ENCODE results near the gene EFCC1.
"Not testable (repeated sequence)": the region's sequence is repeated elsewhere in the genome, so short reads cannot be mapped to it uniquely, and the experiment has no call there.

The EFCC1 gene

DNA sequence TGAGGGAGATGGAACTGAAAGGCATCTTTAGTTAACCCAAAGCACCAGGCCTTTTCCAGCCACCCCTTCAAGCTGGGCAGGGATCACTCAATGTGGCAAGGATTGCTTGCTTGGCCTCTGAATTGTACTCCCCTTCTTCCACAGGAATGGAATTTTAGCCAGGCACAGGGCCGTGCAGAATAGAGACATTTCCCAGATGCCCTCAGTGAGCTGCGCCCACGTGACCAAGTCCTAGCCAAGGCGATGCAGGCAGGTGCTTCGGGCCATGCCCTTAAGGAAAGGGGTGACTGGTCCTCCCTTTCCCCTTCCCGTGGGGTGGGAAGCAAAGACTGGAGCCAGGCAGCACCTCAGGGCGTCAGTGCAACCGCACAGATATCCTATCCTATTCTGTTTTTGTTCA lies 77.4 kb downstream of the EFCC1 start:
- no peak for DNase-seq (ENCODE audit: low spot score)

DNA sequence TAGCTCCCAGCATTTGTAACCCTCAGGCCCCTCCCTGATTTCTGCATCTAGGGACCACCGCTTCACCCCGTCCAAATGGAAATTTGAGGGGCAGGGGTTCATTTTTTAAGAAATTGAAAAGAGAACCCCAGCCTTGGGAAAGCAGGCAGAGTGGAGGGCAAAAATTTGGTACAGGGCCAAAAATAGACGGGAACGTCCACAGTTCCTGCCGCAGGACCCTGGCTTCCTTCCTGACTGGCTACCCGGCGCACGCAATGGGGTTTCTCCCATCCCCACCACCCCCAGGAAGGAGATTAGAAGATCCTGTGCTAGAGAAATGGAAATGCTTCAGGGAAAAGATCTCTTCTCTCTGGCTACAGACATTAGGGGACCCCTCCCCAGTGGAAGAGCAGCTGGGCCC lies 80.4 kb downstream of the EFCC1 start:
- DNase-seq (ENCODE audit: low spot score), result no peak

DNA sequence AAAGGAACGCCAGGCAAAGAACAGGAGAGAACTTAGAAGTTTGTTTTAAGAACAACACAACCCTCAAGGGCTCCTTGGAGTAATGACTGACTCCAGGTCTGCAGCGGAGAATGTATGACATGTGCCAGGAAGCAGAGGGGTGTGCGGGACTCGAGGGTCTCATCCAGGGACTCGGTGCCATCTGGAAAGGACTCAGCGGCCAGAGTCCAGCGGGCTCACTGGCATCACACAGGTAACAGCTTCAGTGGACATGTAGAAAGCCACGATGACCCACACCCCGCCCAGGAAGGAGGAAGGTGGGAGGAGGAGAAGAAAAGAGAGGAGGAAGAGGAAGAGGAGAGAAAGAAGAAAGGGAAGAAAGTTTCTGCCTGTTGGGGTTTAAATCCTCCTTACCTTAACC lies 80.9 kb downstream of the EFCC1 start:
- DNase-seq (ENCODE audit: low spot score), result no peak

DNA sequence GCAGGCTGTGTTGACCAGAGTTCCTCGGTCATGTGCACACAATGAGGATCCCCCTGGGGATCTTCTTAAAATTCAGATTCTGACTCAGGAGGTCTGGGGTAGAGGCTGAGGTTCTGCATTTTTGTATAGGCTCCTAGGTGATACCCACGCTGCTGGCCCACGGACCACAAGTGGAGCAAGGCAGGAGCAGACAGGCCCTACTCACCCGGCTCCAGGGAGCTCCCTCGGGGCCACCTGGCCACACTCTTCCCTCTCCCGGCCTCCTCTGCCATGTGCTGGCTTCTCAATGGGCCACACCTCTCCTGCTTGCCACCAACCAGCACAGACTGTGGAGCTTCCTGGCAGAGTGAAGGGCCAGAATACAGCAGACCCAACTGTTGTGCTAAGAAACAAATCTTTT lies 83.4 kb downstream of the EFCC1 start:
- no peak for DNase-seq (ENCODE audit: low spot score)

DNA sequence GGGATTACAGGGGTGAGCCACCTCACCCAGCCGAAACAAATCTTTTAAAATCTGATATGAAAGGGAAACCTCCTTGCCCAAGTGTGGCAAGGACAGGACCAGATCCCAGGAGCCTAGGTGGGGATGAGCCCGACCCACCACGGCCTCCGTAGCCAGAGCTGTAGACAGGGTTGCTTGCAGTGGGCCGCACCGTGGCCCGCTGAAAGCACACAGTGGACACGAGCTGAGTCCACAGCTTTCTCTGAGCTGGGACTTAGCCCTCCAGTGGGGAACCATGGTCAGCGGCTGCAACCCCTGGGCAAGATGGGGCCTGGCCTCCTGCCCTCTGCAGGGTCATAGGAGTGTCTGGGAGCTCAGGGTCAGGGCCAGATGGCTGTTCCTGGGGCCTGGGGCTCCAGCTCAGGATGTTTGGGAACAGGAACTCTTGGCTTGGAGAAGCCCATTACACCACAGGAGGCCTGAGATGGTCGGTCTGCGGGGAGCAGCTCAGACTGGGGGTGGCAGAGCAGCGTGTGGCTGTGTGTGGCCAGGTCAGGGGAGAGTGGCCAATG lies 84.1 kb downstream of the EFCC1 start:
- DNase-seq (ENCODE audit: low spot score), result no peak

DNA sequence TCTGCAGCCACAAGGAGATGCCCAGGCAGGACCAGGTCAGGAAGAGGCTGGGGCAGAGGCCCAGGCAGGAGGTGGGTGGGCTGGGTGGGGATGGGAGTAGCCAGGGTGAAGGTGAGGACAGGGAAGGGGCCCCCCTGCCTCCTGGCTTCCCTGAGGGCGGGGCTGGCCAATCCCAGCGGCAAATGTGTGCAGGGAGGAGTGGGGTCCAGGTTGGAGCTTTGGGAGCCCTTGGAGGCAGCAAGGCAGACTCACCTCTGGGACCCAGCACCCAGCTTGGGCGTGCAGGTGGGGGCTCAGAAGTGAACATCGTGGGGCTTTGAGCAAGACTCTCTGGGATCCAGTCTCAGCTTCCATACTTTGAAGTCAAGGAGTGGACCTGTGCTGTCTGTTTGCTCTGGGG lies 84.7 kb downstream of the EFCC1 start:
- no peak for DNase-seq (ENCODE audit: low spot score)

DNA sequence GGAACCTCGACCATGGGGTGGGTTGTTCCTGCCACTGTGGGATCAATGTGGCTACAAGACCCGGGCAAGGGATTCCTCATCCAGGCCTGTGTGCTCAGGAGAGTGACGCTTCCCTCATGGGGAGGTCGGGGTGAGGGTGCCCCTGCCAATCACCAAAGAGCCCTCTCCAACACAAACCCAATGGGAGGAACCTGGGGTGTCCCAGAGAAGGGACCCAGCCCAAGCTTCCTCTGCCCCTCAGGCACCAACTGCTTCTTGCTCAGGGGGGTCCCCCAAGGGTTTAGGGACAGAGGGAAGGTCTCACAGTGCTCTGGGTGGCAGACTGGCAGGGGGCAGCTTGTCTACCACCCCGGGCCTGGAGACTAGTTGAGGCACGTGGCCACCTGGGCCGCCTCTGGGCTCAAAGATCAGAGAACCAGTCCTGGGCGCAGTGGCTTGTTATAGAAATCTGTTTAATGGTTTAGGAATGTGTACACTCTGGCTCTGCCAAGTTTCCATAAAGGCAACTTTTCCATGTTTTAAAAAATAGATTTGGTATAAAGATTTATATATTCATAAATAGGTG lies 86.1 kb downstream of the EFCC1 start:
- DNase-seq (ENCODE audit: low spot score), result no peak

DNA sequence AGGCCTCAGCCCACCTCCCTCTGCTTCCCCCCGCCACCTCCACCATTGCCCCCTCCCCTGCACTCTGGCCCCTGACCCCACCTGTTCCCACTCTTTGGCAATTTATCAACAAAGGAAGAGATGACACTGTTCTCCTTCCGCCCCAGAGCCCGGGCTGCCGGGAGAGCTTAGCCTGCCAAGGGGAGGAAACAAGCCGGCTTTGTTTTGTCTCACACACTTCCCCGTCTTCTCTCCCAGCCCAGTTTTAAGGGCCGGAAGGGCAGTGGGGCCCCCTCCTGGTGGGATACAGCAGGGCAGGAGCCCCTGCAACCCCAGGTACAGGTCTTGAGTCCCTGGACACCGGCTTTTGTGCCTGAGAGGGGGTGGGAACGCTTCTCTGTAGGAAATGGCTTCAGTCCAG lies 86.8 kb downstream of the EFCC1 start:
- peak; percentile 47 for DNase-seq (ENCODE audit: low spot score)

DNA sequence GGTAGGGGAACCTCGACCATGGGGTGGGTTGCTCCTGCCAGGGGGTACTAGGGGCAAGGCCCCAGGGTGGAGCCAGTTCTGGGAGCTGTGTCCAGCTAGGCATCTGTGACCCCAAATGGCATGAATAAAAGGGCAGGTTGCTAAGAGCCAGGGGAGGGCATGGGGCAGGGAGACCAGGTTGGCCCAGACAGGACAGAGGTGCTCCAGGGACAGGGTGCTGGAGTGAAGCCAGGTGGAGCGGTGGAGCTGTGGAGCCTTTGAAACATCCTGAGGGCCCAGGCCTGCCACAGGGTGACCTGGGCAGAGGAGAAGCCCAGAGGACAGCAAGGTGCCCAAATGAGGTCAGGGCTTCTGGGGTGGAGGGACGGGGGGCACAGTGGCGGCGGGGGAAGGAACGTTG lies 87.2 kb downstream of the EFCC1 start:
- DNase-seq (ENCODE audit: low spot score), result not testable (repeated sequence)
